Left lung (tissue), 10 donors: ENCODE measurements around the gene RASAL2. TPM values are rescaled to one million over a fixed set of nuclear protein-coding genes. Genes with fewer than 3 reads are reported as not detected.

Experiments used
- ATAC-seq: fragments of 200-7000 bp; cut with Tn5 transposase; one replicate; pipeline ENCODE4 v1.9.1; 2020; ENCODE audit warnings: moderate library complexity
- DNase-seq, 4 donors: peaks; one replicate each; pipeline ENCODE4 v3.0.0-alpha.2; 2013 to 2020
- H3K27ac ChIP-seq, 2 donors: fragments of 200-600 bp; sonication (generic) in 1 of 2; one replicate each; pipeline versions ENCODE4 v1.5.0 to v1.8.0; 2020 to 2021
- H3K27me3 ChIP-seq, 2 donors: fragments of 200-600 bp; sonication (generic) in 1 of 2; one replicate each; pipeline versions ENCODE4 v1.5.0 to v1.8.0; 2020 to 2021
- H3K36me3 ChIP-seq, 2 donors: fragments of 200-600 bp; sonication (generic) in 1 of 2; one replicate each; pipeline versions ENCODE4 v1.5.0 to v1.8.0; 2020 to 2021
- H3K4me1 ChIP-seq, 2 donors: fragments of 200-600 bp; one replicate each; pipeline ENCODE4 v1.8.0; 2021
- H3K4me3 ChIP-seq, 2 donors: fragments of 200-600 bp; sonication (generic) in 1 of 2; one replicate each; pipeline versions ENCODE4 v1.5.0 to v1.8.0; 2020 to 2021; ENCODE audit warnings: mild to moderate bottlenecking in 1 of 2
- H3K9me3 ChIP-seq, 2 donors: fragments of 200-600 bp; sonication (generic) in 1 of 2; one replicate each; pipeline versions ENCODE4 v1.5.0 to v1.8.0; 2020 to 2021
- intact Hi-C, 2 donors: fragments of 100-400 bp; cut with DNase I; formaldehyde crosslinking; loops; one replicate each; pipeline versions ENCODE4 v1.11.2 to v1.14.2; 2022
- polyA plus RNA-seq, 6 donors: library from polyadenylated mRNA; unstranded; fragments of 120-200 nt; gene quantifications; one replicate each; pipeline ENCODE4 v1.2.1, GENCODE V29; 2013; ENCODE audit not compliant: insufficient read length in 6 of 6
- total RNA-seq, 2 donors: library from RNA; stranded (reverse); fragmentation: NEBNext Ultra II Directional; extraction: Animal tissue kit (Norgen Biotek cat#: 25700); gene quantifications; one replicate each; pipeline ENCODE4 v1.2.1, GENCODE V29; 2021
- TF ChIP-seq, protein P1 (sequence below), 2 donors: fragments of 200-600 bp; sonication (generic) in 1 of 2; IDR thresholded peaks; one replicate each; pipeline versions ENCODE4 v1.5.0 to v1.8.0; 2021; ENCODE audit warnings: antibody characterized with exemption in 2 of 2
- donor health status: DM: no; HTN: yes; CAD: no.
- donor health status: DM: no; HTN: no; CAD: no.

Gene RASAL2
- total and polyA plus RNA-seq, 8 donors: 26.4 to 35.6 (median 29.5) TPM

DNA sequence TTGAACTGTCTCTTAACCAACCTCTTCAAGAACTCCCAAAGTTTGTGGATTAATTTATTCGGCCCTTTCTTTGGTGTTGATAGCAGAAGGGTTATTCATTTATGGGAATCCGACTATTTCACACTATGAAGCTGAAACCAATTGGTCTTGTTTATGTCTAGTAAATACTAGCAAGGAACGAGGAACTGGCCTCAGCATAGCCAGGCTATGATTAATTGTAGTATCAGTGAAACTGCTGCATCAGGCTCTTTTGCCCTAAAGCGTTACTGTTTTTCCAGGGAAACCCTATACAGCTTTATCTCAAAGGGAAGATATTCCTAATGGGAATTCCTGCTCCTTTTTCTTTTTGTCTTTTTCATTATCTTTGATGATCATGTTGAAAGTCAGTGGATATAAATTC lies 367.8 kb downstream of the RASAL2 start:
- H3K4me3 ChIP-seq: no peak overlapping the region
- H3K36me3 ChIP-seq: peaks cover 0 to 23% of the 10 kb centered on the region in 2 donors
- no peak for ATAC-seq
- no peak overlapping the region for H3K27ac ChIP-seq
- no peaks in the 10 kb centered on the region for H3K27me3 ChIP-seq
- intact Hi-C loops: no loop called here
- H3K4me1 ChIP-seq: no peaks in the 10 kb centered on the region
- DNase-seq: no peak
- no peaks in the 10 kb centered on the region for H3K9me3 ChIP-seq
- TF ChIP-seq, protein P1, sequence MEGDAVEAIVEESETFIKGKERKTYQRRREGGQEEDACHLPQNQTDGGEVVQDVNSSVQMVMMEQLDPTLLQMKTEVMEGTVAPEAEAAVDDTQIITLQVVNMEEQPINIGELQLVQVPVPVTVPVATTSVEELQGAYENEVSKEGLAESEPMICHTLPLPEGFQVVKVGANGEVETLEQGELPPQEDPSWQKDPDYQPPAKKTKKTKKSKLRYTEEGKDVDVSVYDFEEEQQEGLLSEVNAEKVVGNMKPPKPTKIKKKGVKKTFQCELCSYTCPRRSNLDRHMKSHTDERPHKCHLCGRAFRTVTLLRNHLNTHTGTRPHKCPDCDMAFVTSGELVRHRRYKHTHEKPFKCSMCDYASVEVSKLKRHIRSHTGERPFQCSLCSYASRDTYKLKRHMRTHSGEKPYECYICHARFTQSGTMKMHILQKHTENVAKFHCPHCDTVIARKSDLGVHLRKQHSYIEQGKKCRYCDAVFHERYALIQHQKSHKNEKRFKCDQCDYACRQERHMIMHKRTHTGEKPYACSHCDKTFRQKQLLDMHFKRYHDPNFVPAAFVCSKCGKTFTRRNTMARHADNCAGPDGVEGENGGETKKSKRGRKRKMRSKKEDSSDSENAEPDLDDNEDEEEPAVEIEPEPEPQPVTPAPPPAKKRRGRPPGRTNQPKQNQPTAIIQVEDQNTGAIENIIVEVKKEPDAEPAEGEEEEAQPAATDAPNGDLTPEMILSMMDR (IDR thresholded peaks at IDR 0.05): no peak

DNA sequence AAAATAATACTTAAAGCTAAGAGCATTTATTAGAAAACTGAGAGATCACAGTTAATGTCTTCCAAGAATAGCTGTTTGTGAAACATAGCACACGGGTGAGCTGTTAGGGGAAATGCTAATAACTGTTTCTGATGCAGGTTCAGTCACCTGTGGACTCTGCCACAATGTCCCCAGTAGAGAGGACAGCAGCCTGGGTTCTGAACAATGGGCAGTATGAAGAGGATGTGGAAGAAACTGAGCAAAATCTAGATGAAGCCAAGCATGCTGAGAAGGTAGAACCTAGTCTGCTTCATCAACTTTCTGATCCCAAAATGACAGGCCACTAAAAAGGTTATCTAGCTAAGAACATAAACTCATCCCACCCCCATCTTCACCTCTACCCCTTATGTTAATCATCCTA lies 370.2 kb downstream of the RASAL2 start:
- Histone ChIP-seq H3K27ac (no peak overlapping the region), H3K27me3 (no peaks in the 10 kb centered on the region), H3K36me3 (peaks cover 0 to 25% of the 10 kb centered on the region in 2 donors), H3K4me3 (no peak overlapping the region), H3K9me3 (no peaks in the 10 kb centered on the region), H3K4me1 (no peaks in the 10 kb centered on the region)
- TF ChIP-seq, protein P1 (IDR thresholded peaks at IDR 0.05): no peak
- intact Hi-C loops: no loop called here
- DNase-seq: no peak
- ATAC-seq: no peak

DNA sequence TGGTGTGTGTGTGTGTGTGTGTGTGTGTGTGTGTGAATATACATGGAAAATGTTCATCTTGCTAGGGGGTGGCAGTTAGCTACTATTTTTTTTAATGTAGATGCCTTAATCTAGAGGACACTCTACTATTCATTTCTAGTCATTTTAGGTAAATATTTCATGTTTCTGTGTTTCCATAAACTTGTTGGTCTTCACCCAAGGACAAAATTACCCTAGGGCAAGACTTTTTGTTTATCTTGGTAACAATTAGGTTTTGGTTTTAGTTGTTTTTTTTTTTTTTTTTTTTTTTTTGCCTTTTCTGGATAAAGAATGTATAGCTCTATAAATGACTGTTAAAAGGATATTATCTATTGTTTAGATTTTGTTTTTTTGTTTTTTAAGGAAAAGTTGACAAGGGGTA lies 370.7 kb downstream of the RASAL2 start:
- H3K27ac ChIP-seq: no peak overlapping the region
- intact Hi-C loops: no loop called here
- H3K27me3 ChIP-seq: no peaks in the 10 kb centered on the region
- no peaks in the 10 kb centered on the region for H3K9me3 ChIP-seq
- DNase-seq: no peak
- peaks cover 0 to 25% of the 10 kb centered on the region in 2 donors for H3K36me3 ChIP-seq
- no peaks in the 10 kb centered on the region for H3K4me1 ChIP-seq
- no peak overlapping the region for H3K4me3 ChIP-seq
- no peak for ATAC-seq
- TF ChIP-seq, protein P1 (IDR thresholded peaks at IDR 0.05): no peak

DNA sequence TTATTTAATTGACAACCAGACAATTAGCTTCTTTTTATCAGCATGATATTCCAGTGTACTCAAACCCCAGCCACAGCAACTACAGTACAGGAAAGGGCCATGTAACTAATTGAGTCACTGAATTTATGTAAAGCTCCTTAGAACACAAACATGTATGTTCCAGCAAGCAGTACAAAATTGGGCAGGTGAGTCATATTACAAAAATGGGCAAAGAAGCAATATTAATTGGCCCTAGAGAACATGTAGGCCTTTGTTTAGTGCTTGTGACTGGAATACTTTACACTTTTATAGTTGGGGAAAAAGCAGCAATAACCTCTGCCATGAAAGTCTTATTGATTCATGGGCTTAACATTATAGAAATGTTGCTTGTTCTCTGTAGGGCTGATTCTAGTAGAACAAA lies 371.1 kb downstream of the RASAL2 start:
- no peaks in the 10 kb centered on the region for H3K27me3 ChIP-seq
- intact Hi-C loops: no loop called here
- no peak overlapping the region for H3K27ac ChIP-seq
- peaks cover 0 to 25% of the 10 kb centered on the region in 2 donors for H3K36me3 ChIP-seq
- H3K9me3 ChIP-seq: no peaks in the 10 kb centered on the region
- ATAC-seq (no peak), DNase-seq (no peak)
- H3K4me3 ChIP-seq: no peak overlapping the region
- H3K4me1 ChIP-seq: no peaks in the 10 kb centered on the region
- TF ChIP-seq, protein P1 (IDR thresholded peaks at IDR 0.05): no peak

DNA sequence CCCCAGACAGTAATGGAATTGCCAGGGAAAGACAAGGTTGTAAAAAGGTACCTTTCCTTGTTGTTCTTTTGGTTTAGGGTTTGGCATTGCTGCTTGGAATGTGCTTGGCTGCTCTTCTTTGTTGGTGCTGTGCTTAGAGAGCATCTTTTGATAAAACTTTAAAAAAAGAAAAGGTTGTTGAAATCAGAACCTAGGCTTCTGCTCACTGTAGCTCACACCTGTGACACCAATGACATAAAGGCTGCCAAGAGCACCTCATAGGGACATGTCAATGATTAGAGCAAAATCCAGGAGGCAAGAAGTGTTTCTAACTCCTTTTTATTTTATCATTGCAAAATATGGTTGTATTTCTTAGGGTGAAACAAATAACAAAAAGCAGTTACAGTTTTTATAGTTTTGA lies 373.9 kb downstream of the RASAL2 start:
- Histone ChIP-seq H3K27ac (no peak overlapping the region), H3K4me3 (no peak overlapping the region), H3K27me3 (no peaks in the 10 kb centered on the region), H3K9me3 (no peaks in the 10 kb centered on the region), H3K36me3 (peaks cover 0 to 31% of the 10 kb centered on the region in 2 donors), H3K4me1 (no peaks in the 10 kb centered on the region)
- TF ChIP-seq, protein P1 (IDR thresholded peaks at IDR 0.05): no peak
- DNase-seq: no peak
- ATAC-seq: no peak
- intact Hi-C loops: no loop called here
